HG02870 (cell line): ENCODE results near the gene TMPRSS4.

Experiments
- ATAC-seq: cut with Tn5 transposase; IDR thresholded peaks from one replicate; pipeline ENCODE4 v1.9.1; 2021; ENCODE audit warnings: mild to moderate bottlenecking, moderate library complexity; ENCODE audit not compliant: unreplicated experiment

Gene TMPRSS4

DNA sequence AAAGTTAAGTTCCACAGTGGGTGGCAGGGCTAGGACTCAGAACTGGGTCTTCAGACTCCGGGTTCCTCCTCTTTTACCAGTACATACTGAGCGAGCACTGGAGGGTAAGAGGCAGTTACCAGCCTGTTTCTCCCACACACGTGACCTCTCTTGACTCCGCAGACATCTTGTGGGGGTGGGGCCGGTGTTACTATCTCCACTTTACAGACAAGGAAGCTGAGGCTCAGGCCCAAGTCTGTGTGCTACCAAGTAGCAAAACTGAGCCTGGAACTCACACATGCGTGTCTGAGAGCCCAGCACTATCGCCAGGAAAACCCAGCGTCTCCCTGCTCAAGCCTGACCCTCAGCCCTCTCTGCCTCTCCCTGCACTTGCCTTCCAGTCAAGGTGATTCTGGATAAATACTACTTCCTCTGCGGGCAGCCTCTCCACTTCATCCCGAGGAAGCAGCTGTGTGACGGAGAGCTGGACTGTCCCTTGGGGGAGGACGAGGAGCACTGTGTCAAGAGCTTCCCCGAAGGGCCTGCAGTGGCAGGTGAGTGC is 25.9 kb downstream of the TMPRSS4 start:
- no peak for ATAC-seq

DNA sequence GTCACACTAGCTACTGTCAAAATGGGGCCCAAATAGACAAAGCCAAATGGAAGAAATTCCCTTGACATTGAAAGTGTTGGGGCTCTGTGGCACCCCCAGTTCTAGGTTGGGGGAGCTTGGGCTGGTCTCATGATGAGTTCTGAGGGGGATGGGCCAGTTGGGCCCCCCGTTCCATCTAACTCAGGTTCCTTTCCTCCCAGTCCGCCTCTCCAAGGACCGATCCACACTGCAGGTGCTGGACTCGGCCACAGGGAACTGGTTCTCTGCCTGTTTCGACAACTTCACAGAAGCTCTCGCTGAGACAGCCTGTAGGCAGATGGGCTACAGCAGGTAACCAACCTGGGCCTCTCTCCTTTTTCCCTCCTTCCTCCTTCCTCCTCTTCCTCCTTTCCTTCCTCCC is 27.6 kb downstream of the TMPRSS4 start:
- no peak for ATAC-seq

DNA sequence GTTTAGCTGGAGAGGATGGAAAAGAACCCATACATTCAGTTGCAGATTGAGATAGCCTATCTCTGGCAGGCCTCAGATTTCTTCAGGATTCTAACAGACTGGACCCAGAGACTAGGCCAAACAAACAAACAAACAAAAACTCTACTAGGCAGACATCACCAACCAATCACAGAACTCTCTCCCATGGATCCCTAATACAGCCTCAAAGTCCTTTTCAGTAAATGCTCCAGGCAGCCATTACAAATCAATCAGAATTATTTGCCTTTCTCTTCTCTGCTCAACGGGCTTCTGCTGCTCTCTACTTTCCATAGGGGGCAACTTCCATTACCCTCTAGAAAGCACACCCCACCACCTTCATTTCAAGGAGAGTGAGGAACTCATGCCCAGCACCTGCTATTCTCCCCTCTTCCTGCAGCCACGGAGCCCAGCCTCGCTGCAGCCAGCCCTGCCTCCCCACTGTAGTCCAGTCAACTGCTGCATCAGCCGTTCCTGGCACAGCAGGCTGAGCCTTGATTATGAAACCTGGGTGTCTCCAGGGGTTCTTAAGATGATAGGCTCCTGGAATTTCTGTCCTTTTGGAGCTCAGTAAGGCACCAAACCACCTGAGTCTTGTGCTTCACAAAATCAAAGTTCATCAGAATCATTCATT is 28.9 kb downstream of the TMPRSS4 start:
- no peak for ATAC-seq

DNA sequence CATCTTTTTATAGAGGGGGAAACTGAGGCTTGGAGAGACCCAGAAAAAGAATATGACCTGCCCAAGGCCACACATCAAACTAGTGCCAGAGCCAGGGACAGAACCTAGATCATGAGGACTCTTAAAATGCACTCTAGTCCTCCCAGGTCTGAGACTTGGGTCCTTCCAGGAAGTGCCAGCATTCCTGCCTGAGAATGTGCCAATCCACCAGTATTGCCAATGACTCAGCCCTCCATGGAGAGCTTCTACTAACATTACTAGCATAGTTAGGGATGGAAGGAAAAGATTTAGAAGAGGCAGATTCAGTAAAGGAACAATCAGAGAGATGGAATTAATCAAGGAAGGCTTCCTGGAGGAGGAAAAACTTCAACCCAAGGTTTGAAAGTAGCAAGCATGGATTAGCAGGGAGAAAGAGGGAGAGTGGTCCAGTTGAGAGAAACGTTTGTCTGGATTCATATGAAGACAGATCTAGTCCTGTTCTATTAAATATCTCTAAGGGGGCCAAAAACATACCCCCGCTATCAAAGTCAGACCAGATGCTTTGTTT is 30.0 kb downstream of the TMPRSS4 start:
- no peak for ATAC-seq

DNA sequence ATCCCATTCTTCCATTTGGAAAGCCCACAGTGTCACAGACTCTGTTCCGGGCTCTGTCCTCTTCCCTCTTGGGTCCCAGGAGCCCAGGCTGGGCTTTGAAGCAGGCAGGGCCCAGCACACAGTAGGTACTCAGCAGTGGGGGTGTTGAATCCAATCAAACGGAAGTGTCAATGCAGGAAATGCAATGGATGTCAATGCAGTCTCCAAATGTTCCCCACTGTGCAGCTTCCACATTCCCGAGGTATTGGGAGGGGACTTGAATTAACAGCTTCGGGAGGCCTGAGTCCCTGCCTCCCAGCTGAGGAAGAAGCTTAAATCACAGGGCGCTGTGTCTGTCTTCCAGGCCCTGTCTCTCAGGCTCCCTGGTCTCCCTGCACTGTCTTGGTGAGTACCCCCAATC is 31.6 kb downstream of the TMPRSS4 start:
- ATAC-seq, result no peak

DNA sequence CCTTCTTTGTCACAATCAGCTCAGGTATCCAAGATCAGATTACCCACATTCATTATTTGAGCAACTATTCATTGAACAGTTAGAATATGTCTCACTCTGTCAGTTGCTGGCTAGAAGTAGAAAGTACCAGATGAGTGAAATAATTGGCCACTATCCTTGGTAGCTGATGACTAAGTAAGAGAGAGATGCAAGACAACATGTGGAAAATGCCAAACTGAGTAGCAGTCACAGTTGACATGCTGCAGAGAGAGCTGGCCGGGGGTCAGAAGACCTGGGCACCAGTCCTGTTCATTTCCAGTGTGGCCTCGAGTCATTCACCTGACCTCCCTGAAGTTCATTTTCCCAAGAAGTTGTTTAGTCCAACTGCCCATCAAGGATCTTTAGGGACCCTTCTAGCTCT is 32.4 kb downstream of the TMPRSS4 start:
- no peak for ATAC-seq

DNA sequence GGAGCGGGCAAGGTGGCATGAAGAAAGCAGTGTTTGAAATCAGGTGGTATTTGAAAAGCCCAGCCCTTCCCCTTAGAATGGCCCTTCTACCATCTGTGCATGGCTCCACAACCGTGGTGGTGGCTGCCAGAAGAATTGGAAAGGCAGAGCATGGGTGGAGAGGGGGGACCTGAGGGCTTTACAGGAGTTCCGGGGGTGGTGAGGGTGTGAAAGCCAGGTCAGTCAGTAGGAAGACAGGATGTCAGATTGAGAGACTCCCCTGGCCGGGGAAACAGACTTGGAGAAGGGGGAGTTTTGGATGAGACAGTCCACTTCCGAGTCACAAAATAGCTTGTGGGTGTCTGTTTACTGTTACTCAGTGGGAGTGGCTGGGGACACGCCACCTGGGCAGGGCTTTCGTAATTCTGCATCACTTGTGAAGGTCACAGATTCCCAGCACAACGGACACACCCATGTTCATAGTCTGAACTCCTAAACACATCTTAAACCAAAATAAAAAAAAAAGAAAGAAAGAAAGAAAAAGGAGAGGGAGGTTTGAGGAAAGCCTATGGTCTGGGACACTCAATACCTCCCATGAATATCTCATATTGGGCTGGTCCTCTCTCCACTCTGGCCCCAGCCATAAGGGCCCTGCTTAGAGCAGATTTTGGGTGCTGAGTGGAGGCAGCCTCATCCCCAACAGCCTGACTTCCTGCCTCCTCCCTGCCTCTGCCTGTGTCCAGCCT is 34.3 kb downstream of the TMPRSS4 start:
- ATAC-seq, result no peak

DNA sequence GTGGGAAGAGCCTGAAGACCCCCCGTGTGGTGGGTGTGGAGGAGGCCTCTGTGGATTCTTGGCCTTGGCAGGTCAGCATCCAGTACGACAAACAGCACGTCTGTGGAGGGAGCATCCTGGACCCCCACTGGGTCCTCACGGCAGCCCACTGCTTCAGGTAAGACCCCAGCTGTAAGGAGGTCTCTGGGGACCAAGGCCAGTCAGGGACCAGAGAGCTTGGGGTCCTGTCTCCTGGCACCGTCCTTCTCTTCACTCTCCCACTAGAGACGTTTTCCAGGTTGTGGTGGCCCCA is 34.8 kb downstream of the TMPRSS4 start:
- no peak for ATAC-seq

DNA sequence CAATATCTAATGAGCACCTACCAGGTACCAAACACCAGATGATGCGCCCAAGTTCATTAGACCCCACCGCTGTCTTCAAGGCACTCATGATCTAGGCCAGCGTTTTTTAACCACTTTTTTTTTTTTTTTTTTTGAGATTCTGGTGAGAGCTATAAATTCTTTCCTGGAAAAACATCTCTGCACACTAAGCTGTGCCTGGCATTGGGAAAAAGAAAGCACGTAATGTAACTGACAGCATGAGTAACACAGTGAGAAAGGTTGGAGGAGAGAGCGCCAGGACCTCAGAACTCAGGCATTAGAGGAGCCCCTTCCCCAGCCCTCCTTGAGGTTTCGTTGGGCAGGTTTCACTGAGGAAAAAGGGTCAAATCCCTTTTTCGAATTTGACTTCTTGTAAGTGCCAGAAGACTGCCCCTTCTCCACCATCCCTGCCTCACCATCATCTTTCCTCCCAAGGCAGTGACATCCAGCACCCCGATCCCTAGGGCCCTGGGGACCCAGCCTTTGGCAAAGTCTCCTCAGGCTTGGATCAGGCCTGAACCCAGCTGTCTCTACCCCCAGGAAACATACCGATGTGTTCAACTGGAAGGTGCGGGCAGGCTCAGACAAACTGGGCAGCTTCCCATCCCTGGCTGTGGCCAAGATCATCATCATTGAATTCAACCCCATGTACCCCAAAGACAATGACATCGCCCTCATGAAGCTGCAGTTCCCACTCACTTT is 36.0 kb downstream of the TMPRSS4 start:
- no peak for ATAC-seq

DNA sequence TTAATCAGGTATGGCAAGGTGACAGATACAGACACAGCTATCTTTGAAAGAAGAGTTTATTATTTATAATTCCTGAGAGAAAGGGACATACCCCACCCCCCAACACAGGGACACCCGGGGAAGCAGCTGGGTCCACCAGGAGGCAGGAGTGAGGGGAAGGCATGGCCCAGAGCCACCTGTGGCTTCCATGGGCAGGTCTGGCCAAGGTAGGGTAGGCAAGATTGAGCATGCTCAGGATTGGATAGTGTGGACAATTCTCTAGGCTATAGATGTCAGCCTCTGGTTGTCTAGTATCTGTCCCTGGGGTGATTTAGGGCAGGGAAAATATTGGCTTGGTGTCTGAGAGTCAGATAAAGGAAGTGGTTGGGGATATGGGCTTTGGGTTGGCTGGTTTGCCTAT is 37.4 kb downstream of the TMPRSS4 start:
- no peak for ATAC-seq

DNA sequence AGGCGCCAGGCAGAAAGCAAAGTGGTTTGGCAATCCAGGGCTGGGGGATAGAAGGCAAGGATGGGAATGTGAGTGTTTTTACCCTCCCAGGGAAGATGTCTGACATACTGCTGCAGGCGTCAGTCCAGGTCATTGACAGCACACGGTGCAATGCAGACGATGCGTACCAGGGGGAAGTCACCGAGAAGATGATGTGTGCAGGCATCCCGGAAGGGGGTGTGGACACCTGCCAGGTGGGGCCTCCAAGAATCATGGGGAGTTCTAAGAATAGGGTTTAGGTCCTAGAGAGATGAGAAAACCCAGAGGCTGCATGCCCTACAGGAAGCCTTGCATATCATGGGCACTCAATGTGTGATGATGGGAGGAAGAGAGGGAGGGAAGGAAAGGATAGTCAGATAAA is 38.2 kb downstream of the TMPRSS4 start:
- ATAC-seq, result no peak

DNA sequence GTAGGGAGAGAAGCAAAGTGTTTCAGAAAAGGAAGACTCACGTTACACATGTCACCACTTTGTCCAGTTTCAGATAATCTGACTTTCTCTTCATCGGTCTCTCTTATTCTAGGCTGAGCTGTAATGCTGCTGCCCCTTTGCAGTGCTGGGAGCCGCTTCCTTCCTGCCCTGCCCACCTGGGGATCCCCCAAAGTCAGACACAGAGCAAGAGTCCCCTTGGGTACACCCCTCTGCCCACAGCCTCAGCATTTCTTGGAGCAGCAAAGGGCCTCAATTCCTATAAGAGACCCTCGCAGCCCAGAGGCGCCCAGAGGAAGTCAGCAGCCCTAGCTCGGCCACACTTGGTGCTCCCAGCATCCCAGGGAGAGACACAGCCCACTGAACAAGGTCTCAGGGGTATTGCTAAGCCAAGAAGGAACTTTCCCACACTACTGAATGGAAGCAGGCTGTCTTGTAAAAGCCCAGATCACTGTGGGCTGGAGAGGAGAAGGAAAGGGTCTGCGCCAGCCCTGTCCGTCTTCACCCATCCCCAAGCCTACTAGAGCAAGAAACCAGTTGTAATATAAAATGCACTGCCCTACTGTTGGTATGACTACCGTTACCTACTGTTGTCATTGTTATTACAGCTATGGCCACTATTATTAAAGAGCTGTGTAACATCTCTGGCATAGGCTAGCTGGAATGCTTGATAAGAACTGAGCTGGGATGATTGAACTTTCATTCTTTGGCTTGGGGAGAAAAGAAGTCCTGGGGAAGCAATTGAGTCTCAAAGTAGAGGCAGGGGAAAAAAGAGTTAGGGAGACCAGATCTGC is 41.1 kb downstream of the TMPRSS4 start:
- ATAC-seq, result no peak

DNA sequence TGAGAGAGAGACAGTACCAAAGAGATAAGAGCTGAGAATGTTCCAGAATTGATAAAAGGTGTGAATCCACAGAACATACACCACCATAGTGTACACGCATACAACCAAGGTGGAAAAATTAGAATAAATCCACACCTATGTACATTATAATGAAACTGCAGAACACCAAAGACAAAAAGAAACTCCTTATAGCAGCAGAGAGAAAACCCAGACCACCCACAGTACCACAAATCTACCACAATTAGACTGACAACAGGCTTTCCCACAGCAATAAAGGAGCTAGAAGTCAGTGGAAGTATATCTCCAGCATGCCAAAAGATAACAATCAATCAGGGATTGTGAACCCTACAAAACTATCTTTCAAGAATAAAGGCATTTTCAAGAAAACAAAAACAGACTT is 43.9 kb downstream of the TMPRSS4 start:
- ATAC-seq, result no peak

DNA sequence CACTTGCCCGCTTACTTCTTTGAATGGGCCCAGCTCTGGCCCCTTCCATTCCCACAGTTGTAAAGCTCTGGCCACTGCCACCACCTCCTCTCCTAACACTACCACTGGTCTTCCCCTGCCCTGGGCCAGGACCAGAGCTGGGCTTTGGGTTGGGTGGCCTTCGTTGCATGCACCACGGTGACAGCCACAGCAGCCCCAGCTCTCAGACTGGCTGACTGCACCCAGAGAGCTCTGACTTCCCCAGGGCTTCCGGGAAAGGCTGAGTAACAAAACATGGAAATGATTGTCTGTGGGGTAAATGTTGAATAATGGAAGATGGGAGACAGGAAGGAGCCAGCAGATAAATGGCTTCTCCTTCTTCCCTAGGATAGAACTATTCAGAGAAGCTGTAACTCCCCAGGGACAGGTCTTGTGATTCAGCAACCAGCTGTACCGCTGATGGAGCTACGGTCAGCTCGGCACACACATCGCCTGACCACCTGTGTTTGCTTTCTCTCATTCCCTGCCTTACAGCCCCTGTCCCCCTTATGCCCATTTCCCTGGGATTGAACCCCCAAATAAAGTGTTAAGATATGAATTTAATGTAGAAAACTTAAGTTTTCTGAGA is 48.2 kb downstream of the TMPRSS4 start:
- ATAC-seq, result no peak

DNA sequence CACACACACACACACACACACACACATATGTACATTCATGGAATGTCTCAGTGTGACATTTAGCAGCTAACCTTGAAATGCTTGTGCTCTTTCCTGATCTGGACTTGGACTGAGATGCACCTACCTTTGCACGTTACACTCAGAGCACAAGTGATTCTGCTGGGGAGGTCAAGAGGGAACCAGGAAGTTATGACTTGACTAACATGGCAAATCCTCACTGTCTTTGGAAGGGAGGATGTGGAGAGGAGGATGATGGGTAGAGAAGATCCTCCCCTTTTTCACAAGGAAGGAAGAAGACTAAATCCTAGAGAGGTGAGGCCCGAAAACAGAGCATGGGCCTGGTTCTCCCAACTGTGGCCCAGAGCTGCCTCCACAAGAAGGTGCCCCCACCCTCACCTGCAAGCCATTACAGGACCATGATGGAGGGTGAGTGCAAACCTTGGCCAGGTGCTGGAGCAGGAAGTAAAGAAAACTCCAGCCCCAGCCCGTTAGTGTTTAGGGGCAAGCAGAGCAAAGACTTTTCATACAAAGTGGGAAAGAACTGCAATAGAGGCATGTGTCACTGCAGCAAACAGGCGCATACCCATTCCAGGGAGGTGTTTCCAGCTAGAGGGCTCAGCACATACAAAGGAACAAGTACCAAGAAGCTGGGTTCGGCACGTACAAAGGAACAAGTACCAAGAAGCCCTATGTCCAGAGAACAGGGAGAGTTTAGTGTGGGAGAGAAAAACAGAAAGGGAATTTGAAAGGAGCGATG is 49.4 kb downstream of the TMPRSS4 start:
- ATAC-seq, result no peak

DNA sequence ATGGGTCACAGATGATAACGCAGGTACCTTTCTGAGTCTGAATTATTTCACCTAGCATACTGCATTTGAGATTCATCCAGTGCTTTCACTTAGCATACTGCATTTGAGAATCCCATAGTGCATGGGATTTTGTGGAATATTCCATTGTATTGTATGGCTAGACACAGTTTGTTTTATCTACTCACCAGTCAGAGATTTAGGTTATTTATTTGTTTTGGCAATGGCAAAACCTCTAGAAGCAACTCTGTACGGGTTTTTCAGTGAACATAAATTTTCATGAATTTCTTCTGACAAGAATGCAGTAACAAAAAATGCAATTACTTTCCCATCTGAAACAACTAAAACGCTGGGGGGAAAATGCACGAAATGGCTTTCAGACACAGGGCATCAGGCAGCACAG is 51.4 kb downstream of the TMPRSS4 start:
- ATAC-seq, result no peak

DNA sequence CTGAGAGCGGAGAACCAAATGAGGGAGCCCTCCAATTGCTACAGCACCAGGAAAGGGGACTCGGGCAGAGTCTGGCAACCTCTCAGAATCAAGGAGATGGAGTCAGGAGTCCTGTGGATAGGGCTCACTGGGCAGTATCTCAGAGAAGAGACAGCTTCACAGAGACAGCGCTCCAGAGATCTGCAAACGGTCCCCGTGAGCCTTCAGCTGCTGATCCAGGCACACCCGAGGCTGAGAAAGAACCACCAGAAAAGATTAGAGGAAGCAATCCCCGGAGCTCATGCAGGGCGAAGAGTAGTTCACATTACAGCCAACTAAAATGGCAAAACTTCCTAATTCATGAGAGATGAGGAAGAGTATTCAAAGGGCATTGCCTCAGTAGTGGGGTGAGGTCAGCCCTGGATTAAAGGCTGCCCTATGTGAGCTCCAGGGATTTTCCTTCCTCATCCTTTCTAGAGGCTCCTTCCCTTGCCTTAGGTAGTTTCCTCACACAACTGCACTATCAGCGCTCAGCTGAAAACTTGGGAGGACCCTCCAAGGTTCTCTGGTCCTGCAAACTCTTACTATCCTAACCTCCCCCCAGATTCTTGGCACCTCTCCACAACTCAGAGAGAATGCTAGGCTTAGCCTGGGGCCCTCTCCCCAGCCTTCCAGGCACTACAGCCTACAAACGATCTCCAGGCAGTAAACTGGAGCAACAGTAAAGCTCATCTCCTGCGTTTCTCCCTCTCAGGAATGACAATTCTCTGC is 52.0 kb downstream of the TMPRSS4 start:
- no peak for ATAC-seq

DNA sequence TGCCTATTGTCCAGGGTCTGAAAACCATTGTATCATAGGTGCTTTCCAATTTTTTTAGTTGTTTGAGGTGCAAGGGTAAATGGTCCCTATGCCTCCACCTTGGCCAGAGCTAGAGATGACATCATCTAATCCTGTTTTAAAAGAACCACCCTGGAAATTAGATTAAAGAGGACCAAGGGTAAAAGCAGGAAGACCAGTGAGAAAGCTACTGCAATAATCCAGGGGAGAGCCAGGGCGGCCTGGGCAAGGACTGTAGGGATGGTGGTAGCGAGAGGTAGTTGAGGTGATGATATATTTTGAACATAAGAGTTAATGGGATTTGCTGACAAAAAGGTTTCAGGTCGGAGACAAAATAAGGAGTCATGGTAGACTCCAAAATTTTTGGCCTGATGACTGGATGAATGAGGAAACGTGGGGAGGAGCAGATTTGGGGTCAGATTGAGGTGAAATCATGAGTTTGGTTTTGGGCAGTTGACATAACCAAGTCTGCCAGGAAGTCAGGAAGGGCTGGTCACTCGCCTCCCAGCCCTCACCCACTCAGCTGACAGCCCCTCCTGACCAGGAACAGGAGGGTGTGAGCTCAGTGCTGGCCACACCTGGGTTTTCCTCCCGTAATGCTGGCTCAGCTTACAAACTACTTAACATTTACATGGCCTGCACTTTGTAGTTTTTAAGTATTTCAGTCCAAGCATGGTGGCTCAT is 52.7 kb downstream of the TMPRSS4 start:
- no peak for ATAC-seq
